ENCODE data around the gene EPHA8.

EPHA8 gene

GRCh38 chr1:22562584-22563583 is at the start of gene EPHA8:
EPHA8 (plus strand) TSS chr1:22563489; CDS start chr1:22563636, 147 bp downstream.
- no peak for DNase-seq (ENCODE audit: low read depth)

DNA sequence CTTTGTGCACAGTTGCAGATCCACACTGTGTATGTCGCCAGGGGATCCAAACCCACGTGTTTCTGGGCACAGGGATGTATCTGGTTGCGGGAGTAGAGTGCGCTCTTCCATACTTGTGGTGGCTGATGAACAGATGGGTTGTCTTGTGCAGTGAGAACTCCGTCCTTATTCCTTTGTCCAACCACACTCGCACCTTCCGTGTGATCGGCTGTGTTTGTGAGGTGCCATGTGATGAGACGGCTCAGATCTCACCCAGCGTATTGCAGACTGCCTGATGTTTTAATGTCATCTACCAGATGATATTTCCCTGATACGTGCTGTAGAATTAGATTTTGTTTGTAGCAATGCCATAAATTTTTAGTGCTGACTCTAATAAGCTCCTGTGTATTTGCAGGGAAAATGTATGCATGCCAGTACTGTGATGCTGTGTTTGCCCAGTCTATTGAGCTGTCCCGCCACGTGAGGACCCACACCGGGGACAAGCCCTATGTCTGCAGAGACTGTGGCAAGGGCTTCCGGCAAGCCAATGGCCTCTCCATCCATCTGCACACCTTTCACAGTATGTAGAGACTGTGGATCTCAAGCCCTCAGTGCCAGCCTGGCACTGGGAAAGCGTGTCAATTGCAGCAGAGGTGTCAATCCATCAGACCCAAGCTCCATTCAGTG is 46.2 kb upstream of the EPHA8 start:
- DNase-seq (ENCODE audit: low read depth): no peak

DNA sequence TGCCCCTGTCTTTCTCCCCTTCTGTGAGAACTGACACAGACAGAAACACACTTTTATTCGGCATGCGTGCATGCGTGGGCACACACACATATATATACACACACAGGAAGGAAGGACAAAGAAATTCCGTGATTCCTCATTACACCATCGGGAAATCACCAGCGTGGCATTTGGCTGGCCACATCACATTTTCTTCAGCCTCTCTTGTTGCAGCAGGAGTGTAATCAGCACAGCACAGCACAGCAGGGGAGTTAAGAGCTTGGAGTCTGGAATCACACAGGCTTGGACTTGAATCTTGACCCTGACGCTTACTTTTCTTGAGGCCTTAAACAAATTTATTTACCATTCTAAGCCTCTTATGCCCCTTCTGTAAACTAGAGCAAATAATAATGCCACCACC is 45.3 kb upstream of the EPHA8 start:
- DNase-seq (ENCODE audit: low read depth): no peak

- no peak for DNase-seq (ENCODE audit: low read depth)
Observed at GRCh38 chr1:22518379-22518778, 44.9 kb upstream of the EPHA8 start.

- no peak for DNase-seq (ENCODE audit: low read depth)
Observed at GRCh38 chr1:22520871-22521270, 42.4 kb upstream of the EPHA8 start.

- no peak for DNase-seq (ENCODE audit: low read depth)
Observed at GRCh38 chr1:22521692-22522091, 41.6 kb upstream of the EPHA8 start.

DNA sequence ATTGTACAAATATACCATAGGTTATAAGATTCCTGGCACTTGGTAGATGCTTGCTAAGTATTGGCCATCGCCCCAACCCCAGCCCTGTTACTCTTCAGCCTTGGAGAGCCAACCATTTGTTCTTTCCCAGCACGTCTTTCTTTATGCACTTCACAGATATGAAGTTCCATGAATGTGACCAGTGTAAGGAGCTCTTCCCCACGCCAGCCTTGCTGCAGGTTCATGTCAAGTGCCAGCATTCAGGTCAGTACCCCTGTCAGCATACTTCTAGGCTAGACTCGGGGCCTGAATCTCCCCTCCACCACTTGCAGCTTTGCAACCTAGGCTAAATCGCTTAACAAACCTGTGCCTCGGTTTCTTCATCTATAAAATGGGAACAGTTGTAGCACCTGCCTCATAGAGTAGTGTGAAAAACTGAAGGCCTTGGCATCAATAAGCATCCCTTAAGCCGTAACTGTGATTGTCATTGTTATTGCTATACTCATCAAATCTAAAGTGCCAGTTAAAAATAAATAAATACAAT is 41.0 kb upstream of the EPHA8 start:
- DNase-seq (ENCODE audit: low read depth): no peak

DNA sequence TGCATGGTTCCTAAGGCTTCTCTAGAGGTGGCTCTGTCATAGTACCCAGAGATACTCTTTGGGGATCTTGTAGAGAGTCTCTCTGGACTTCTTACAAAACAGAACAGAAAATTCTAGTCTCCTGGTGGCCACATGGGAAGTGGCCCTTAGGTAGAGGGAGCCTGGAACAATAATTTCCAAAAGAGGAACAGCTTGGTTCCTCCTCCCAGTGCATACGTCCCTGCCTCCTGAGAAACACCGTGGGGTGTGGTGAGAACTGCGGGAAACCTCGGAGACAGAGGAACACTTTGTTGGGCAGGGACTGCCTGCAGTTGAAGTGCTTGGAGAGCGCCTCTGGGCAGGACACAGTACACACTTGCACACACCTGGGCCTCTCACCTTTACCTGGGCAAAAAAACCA is 38.8 kb upstream of the EPHA8 start:
- no peak for DNase-seq (ENCODE audit: low read depth)

DNA sequence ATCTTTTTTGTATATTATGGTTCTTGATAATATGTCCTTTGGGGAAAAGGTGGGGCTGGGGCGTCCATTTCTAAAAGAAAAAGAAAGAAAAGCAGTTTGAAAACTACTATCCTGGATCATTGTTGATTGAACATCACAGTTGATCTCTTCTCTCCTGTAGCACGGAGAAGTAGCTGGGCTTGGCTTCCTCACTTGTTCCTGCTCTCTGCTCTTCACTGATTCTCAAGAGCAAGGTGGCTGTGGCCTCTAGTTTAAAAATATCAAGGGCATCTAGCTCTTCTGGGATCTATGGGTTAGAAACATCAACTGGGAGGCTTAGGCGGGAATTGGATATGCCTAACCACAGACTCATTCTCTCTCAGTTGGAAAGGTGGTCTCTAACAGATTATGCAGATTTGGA is 38.1 kb upstream of the EPHA8 start:
- no peak for DNase-seq (ENCODE audit: low read depth)

DNA sequence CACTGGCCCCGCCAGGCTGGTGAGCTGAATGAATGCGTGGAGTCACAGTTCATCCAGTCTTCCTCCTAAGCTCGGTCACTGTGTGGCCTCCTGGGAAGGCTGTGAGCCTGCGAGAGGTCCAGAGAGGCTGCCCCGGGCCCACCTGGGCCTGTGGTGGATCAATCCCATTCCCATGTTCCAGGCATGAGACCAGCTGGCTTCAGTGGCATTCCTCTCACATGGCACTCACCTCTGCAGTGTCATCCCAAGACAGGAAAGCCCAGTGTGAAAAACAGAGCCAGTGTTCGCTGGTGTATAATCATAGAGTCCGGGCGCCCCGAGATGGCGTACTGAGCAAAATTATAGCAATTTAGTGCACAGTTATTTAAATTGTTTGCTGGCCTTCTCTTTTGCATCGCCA is 37.6 kb upstream of the EPHA8 start:
- DNase-seq (ENCODE audit: low read depth): no peak

GRCh38 chr1:22526098-22526497 is 37.2 kb upstream of the EPHA8 start:
- DNase-seq (ENCODE audit: low read depth): no peak

- no peak for DNase-seq (ENCODE audit: low read depth)
Observed at GRCh38 chr1:22526677-22527076, 36.6 kb upstream of the EPHA8 start.

- DNase-seq (ENCODE audit: low read depth): no peak
Observed at GRCh38 chr1:22527122-22527521, 36.2 kb upstream of the EPHA8 start.

DNA sequence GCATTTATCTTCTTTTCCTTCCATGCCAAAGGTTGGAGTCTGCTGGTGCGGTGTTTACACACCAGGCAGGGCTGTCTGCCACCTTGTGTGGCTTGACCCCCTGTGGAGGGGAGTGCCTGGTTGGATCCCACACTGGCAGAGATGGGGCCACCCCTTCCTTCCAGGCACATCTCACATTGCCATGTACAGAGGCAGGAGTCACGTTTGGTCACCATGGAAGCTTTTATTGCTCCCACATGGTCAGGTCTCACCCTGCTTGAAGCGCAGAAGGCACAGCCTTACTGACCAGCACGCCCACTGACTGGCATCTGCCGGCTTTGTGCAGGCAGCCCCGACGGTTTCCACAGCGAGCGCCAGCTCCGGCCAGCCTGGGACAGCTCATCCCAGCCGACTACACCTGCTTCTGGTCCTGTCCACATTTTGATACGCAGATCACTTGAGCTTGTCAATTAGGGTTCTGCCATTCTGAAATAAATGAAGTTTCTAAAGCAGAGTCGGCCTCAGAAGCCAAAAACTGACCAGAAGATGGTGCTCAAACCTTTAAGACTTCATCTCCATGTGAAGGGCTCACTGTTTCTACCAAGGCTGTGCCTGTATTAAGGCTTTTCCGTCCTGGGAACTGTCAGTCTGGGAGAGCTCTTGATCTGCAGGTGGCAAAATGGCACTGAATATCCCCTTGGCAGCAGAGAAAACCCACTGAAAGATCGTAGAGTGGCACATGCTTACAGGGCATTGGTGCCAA is 35.6 kb upstream of the EPHA8 start:
- DNase-seq (ENCODE audit: low read depth): no peak

- no peak for DNase-seq (ENCODE audit: low read depth)
Observed at GRCh38 chr1:22528451-22528850, 34.8 kb upstream of the EPHA8 start.

DNA sequence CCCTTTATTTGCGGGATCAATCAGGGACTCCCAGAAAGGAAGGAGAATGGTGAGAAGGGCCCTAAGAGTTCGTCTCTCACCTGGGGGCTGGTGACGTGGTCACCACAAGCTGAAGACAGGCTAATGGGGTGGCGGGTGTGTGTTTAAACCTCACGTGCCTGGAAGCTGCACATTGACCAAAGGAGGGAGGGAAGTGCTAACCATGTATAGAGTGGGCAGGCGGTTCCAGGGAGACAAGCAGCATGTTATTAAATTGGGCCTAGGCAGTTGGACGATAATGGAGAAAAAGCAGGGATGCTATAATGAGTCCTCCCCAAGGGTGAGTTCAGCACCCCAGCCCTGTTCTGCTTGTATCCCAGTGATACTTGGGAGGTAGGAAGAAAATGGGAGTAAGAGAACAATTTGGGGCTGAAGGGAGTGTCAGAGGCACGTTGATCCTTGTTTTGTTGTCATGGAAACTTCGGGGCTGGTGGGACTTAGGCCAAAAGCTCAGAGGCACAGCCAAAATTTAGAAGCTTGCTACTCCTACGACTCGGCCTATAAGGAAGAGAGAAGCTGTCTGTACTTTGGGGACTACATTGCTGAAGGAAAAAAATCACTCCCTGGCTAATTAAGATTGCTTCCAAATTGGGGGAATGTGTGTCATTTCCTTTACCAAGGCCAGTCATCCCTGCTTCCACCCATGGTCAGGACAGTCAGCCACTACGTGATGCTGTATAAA is 33.2 kb upstream of the EPHA8 start:
- DNase-seq (ENCODE audit: low read depth): no peak

DNA sequence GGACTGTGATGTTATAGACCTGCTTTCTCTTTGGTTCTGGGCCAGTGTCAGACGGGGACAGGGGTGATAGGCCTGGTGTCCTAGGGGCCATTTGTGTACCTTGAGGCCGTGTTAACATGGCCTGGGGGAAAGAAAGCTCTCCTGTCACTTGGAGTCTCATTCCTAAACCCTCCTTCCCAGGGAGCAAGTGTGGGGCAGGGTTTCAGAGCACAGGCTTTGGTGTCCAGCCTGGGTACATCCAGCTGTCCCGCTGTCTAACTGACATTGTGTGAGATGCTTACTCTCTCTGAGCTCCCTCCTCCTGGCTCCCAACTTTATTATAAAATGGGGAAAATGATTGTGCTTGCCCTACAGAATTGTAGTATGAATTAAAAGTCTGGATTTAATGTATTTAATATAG is 32.6 kb upstream of the EPHA8 start:
- no peak for DNase-seq (ENCODE audit: low read depth)

GRCh38 chr1:22531251-22531650 is 32.0 kb upstream of the EPHA8 start:
- DNase-seq (ENCODE audit: low read depth): no peak

DNA sequence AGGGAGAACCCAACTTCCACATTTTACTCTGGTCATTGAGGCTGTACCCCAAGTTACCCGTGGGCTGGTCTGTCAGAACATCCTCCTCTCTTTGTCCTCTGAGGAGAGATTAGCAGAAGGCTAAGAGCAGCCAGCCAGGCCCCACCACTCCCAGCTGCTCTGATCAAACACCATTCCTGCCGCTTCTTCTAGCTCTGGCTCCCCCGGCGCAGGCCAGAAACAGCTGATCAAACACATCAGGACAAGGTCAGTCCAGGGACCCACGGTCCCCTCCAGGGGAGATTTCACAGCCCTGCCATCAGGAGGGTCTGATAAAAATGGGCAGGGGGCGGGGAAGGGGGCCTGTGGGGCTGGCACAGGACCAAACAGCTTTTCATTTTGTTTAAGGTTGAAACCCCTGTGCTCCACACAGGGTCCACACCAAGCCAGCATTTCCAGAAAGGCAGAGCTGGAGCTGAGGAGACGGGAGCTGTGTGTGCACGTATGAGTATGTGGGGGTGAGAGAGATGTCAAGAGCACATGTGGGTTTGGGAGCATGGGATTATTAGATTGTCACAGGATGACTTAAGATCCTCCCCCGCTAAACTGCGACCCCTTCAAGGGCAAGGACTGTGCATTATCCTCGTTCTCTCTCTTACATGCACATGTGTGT is 29.9 kb upstream of the EPHA8 start:
- DNase-seq (ENCODE audit: low read depth): no peak

DNA sequence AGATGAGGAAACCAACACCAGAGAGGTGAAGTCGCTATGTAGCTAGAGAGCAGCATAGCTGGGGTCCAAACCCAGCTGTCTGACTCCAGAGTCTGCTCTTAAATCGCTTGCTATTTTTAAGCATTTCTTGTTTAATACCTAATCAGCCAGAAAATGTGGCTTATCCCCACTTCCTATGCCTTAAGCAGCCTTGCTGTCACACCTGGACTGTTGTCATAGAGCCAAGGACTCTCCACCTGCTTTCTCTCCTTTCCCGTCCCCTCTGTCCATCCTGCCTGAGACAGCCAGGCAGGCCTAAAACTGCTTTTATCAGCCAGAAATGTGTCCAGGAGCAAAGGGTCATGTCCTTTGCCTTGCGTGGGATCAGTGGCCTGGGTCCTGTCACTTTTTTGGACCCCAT is 28.3 kb upstream of the EPHA8 start:
- no peak for DNase-seq (ENCODE audit: low read depth)

- DNase-seq (ENCODE audit: low read depth): no peak
Observed at GRCh38 chr1:22535399-22535798, 27.9 kb upstream of the EPHA8 start.
